DND-41 (cell line): ENCODE results near the gene PIGH.

ENCODE experiments used
- ATAC-seq: fragments of 200-7000 bp; cut with Tn5 transposase; 3 replicates; pipeline ENCODE4 v1.9.1; 2021; ENCODE audit warnings: low read depth; ENCODE audit not compliant: insufficient read depth
- DNase-seq: peaks from one replicate; pipeline ENCODE4 v3.0.0-alpha.2; 2020
- H2AFZ ChIP-seq: 2 replicates; pipeline ENCODE4 v1.6.0; 2012; ENCODE audit warnings: low read depth, low read length
- H3K27ac ChIP-seq: 2 replicates; pipeline ENCODE4 v1.5.1; 2012; ENCODE audit warnings: low read length, inconsistent platforms
- H3K27me3 ChIP-seq: fragments of 200-600 bp; sonication (generic); 2 replicates; pipeline ENCODE4 v1.6.0; 2012; ENCODE audit warnings: low read length, mild to moderate bottlenecking, inconsistent platforms; ENCODE audit not compliant: insufficient read depth, poor library complexity
- H3K36me3 ChIP-seq: 2 replicates; pipeline ENCODE4 v1.5.1; 2012; ENCODE audit warnings: low read length, inconsistent platforms; ENCODE audit not compliant: insufficient read depth
- H3K4me1 ChIP-seq: 2 replicates; pipeline ENCODE4 v1.5.1; 2012; ENCODE audit warnings: mild to moderate bottlenecking, low read length; ENCODE audit not compliant: insufficient read depth
- H3K4me2 ChIP-seq: 2 replicates; pipeline ENCODE4 v1.6.0; 2012; ENCODE audit warnings: mild to moderate bottlenecking, moderate library complexity, low read length, inconsistent platforms; ENCODE audit not compliant: insufficient read depth
- H3K4me3 ChIP-seq, 2 experiments: fragments of 200-600 bp in 1 of 2; shearing (Covaris generic) in 1 of 2; 2 replicates each; pipeline ENCODE4 v1.5.1; 2012 to 2016; ENCODE audit warnings: inconsistent platforms in 2 of 2, low read length in 2 of 2, mild to moderate bottlenecking in 2 of 2, low read depth in 1 of 2, moderate library complexity in 1 of 2
- H3K79me2 ChIP-seq: 2 replicates; pipeline ENCODE4 v1.6.0; 2012; ENCODE audit warnings: low read length, inconsistent platforms; ENCODE audit not compliant: insufficient read depth
- H3K9ac ChIP-seq: 2 replicates; pipeline ENCODE4 v1.6.0; 2012; ENCODE audit warnings: low read depth, mild to moderate bottlenecking, inconsistent platforms, low read length, moderate library complexity
- H3K9me3 ChIP-seq: 2 replicates; pipeline ENCODE4 v1.5.1; 2012; ENCODE audit warnings: low read length, moderate library complexity, mild to moderate bottlenecking, inconsistent platforms; ENCODE audit not compliant: insufficient read depth, severe bottlenecking
- H4K20me1 ChIP-seq: 2 replicates; pipeline ENCODE4 v1.6.0; 2012; ENCODE audit warnings: low read length; ENCODE audit not compliant: insufficient read depth
- CTCF ChIP-seq: IDR thresholded peaks from 2 replicates; pipeline ENCODE4 v1.5.1; 2012; ENCODE audit warnings: borderline replicate concordance, low read length, moderate library complexity, mild to moderate bottlenecking; ENCODE audit not compliant: poor library complexity, severe bottlenecking; ENCODE audit errors: extremely low read depth
- EZH2 ChIP-seq: IDR thresholded peaks from 3 replicates; pipeline ENCODE4 v1.6.1; 2012; ENCODE audit warnings: borderline replicate concordance, low read depth, mild to moderate bottlenecking, moderate library complexity, low read length, inconsistent platforms; ENCODE audit not compliant: severe bottlenecking

PIGH gene

GRCh38 chr14:67644428-67644827 is 44.4 kb upstream of the PIGH start:
- DNase-seq (no peak), ATAC-seq (no peak)
- peaks cover 38% of the 10 kb centered on the region for H3K36me3 ChIP-seq

GRCh38 chr14:67643713-67644112 is 43.6 kb upstream of the PIGH start:
- H3K79me2 ChIP-seq: no peaks in the 10 kb centered on the region

More at GRCh38 chr14:67644428-67644827, 44.4 kb upstream of the PIGH start:
- H3K79me2 ChIP-seq: no peaks in the 10 kb centered on the region
- no peaks in the 10 kb centered on the region for H3K4me1 ChIP-seq
- H2AFZ ChIP-seq: no peak overlapping the region
- H3K4me2 ChIP-seq: no peak overlapping the region
- no peak for TF ChIP-seq CTCF
- TF ChIP-seq EZH2: no peak
- no peak overlapping the region for H3K9ac ChIP-seq
- H3K9me3 ChIP-seq: no peaks in the 10 kb centered on the region
- H3K27ac ChIP-seq: no peak overlapping the region
- no peak overlapping the region for H3K4me3 ChIP-seq
- no peaks in the 10 kb centered on the region for H4K20me1 ChIP-seq
- H3K27me3 ChIP-seq: no peaks in the 10 kb centered on the region

GRCh38 chr14:67641902-67642749 is 42.1 kb upstream of the PIGH start:
- ATAC-seq: peak; percentile 47; the same call in 2 of the 3 replicates

More at GRCh38 chr14:67643713-67644112, 43.6 kb upstream of the PIGH start:
- no peak overlapping the region for H3K9ac ChIP-seq
- H3K36me3 ChIP-seq: peaks cover 31% of the 10 kb centered on the region
- H2AFZ ChIP-seq: no peak overlapping the region
- no peaks in the 10 kb centered on the region for H3K4me1 ChIP-seq
- no peak overlapping the region for H3K4me3 ChIP-seq
- no peak overlapping the region for H3K4me2 ChIP-seq
- no peaks in the 10 kb centered on the region for H4K20me1 ChIP-seq
- no peak overlapping the region for H3K27ac ChIP-seq
- no peaks in the 10 kb centered on the region for H3K9me3 ChIP-seq
- no peak for DNase-seq
- TF ChIP-seq CTCF (no peak), EZH2 (no peak)
- no peaks in the 10 kb centered on the region for H3K27me3 ChIP-seq
- no peak for ATAC-seq

More at GRCh38 chr14:67641902-67642749, 42.1 kb upstream of the PIGH start:
- Histone ChIP-seq H3K27ac (no peak overlapping the region), H3K9ac (no peak overlapping the region), H3K4me3 (no peak overlapping the region), H4K20me1 (no peaks in the 10 kb centered on the region), H3K79me2 (no peaks in the 10 kb centered on the region), H3K27me3 (no peaks in the 10 kb centered on the region), H3K9me3 (no peaks in the 10 kb centered on the region), H2AFZ (no peak overlapping the region), H3K4me2 (no peak overlapping the region), H3K4me1 (no peaks in the 10 kb centered on the region), H3K36me3 (peaks cover 16% of the 10 kb centered on the region; the same call in 1 of the 2 replicates)
- DNase-seq: no peak
- no peak for TF ChIP-seq CTCF
- no peak for TF ChIP-seq EZH2
